OCI-LY3 (cell line): ENCODE results near the gene WNT7B.

ENCODE experiments used
- H2AFZ ChIP-seq: fragments of 200-600, 300-600 bp; shearing (Covaris generic); 2 replicates; pipeline ENCODE4 v1.6.0; 2014; ENCODE audit warnings: antibody characterized with exemption, low read depth, low read length
- H3K27ac ChIP-seq: fragments of 200-600, 300-600 bp; sonication (generic); 2 replicates; pipeline ENCODE4 v1.5.1; 2014; ENCODE audit warnings: mild to moderate bottlenecking, low read length, moderate library complexity, mixed read lengths
- H3K27me3 ChIP-seq: fragments of 200-600, 300-600 bp; sonication (generic); 2 replicates; pipeline ENCODE4 v1.6.1; 2014; ENCODE audit warnings: low read depth, low read length, mixed read lengths
- H3K36me3 ChIP-seq: fragments of 200-600, 300-600 bp; sonication (generic); replicated peaks from 2 replicates; pipeline ENCODE3; 2014; ENCODE audit warnings: low read depth, low read length, mixed read lengths
- H3K4me1 ChIP-seq: fragments of 300-600, 200-600 bp; sonication (generic); 2 replicates; pipeline ENCODE4 v1.6.1; 2014; ENCODE audit warnings: low read length, mixed read lengths
- H3K4me2 ChIP-seq: fragments of 200-600, 300-600 bp; sonication (generic); 2 replicates; pipeline ENCODE4 v1.6.1; 2014; ENCODE audit warnings: low read length, mixed read lengths
- H3K4me3 ChIP-seq: fragments of 300-600, 200-600 bp; sonication (generic); 2 replicates; pipeline ENCODE4 v1.5.1; 2014; ENCODE audit warnings: antibody characterized with exemption, mild to moderate bottlenecking, low read length, moderate library complexity
- H3K79me2 ChIP-seq: fragments of 300-600, 200-600 bp; shearing (Covaris generic); 2 replicates; pipeline ENCODE4 v1.6.1; 2014; ENCODE audit warnings: mild to moderate bottlenecking, low read length, mixed read lengths
- H3K9ac ChIP-seq: fragments of 300-600, 200-600 bp; shearing (Covaris generic); 2 replicates; pipeline ENCODE4 v1.6.0; 2014; ENCODE audit warnings: mild to moderate bottlenecking, low read length, moderate library complexity
- H3K9me3 ChIP-seq: fragments of 200-600, 300-600 bp; shearing (Covaris generic); 2 replicates; pipeline ENCODE4 v1.6.1; 2014; ENCODE audit warnings: low read length, mixed read lengths; ENCODE audit not compliant: insufficient read depth
- H4K20me1 ChIP-seq: fragments of 200-600, 300-600 bp; sonication (generic); 2 replicates; pipeline ENCODE4 v1.6.1; 2016; ENCODE audit warnings: low read length, mixed read lengths; ENCODE audit not compliant: insufficient read depth
- EZH2phosphoT487 ChIP-seq: fragments of 200-600 bp; shearing (Covaris generic); IDR thresholded peaks from 2 replicates; pipeline ENCODE4 v1.6.1; 2018; ENCODE audit warnings: antibody characterized with exemption, mixed run types, low read depth
- TF ChIP-seq, protein P1 (sequence below): fragments of 200-600, 300-600 bp; sonication (generic); IDR thresholded peaks from 2 replicates; pipeline ENCODE4 v1.5.1; 2014; ENCODE audit warnings: antibody characterized with exemption, low read length, low read depth

Gene WNT7B

DNA sequence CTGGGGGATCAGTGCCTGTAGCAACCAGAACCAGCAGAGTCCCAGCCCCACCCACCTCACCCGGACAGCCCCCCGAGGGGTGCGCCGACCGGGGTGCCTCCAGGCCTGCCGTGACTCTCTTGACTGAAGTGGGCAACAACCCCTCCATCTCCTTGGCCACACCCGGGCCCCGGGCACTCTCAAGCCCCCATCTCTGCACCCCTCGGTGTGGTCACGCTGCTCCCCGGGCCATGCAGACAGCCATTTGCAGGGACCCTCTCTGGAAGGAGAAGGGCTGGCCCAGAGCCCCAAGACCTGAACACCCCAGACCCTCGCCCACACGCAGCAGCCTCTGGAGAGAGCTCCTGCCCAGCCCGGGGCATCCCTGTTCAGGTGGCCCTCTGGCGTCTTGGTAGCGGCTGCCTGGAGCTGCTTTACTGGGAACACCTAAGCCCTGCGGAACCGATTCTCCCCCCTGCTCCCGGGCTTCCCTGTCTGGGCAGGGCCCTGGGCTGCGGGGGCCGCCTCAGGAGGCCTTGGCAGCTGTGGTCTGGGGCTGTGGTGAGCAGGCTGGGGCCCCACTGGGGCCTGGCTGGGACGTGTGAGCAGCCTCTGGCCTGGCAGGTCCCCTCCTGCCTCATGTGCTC is 84.9 kb downstream of the WNT7B start:
- H3K27ac ChIP-seq, result no peak overlapping the region
- H3K27me3 ChIP-seq, result no peaks in the 10 kb centered on the region
- no peak overlapping the region for H3K9ac ChIP-seq
- H3K79me2 ChIP-seq, result no peaks in the 10 kb centered on the region
- TF ChIP-seq EZH2phosphoT487, result no peak
- TF ChIP-seq, protein P1, sequence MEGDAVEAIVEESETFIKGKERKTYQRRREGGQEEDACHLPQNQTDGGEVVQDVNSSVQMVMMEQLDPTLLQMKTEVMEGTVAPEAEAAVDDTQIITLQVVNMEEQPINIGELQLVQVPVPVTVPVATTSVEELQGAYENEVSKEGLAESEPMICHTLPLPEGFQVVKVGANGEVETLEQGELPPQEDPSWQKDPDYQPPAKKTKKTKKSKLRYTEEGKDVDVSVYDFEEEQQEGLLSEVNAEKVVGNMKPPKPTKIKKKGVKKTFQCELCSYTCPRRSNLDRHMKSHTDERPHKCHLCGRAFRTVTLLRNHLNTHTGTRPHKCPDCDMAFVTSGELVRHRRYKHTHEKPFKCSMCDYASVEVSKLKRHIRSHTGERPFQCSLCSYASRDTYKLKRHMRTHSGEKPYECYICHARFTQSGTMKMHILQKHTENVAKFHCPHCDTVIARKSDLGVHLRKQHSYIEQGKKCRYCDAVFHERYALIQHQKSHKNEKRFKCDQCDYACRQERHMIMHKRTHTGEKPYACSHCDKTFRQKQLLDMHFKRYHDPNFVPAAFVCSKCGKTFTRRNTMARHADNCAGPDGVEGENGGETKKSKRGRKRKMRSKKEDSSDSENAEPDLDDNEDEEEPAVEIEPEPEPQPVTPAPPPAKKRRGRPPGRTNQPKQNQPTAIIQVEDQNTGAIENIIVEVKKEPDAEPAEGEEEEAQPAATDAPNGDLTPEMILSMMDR, result no peak
- H3K9me3 ChIP-seq, result no peaks in the 10 kb centered on the region
- H3K4me3 ChIP-seq, result no peak overlapping the region
- no peaks in the 10 kb centered on the region for H4K20me1 ChIP-seq
- no peaks in the 10 kb centered on the region for H3K4me1 ChIP-seq
- no peak overlapping the region for H3K4me2 ChIP-seq
- no peaks in the 10 kb centered on the region for H3K36me3 ChIP-seq
- no peak overlapping the region for H2AFZ ChIP-seq

GRCh38 chr22:45891471-45891995 is 85.4 kb downstream of the WNT7B start:
- no peak overlapping the region for H3K27ac ChIP-seq
- H3K9ac ChIP-seq, result no peak overlapping the region
- H2AFZ ChIP-seq, result no peak overlapping the region
- H3K4me2 ChIP-seq, result no peak overlapping the region
- no peak for TF ChIP-seq EZH2phosphoT487
- TF ChIP-seq, protein P1, result no peak
- H4K20me1 ChIP-seq, result no peaks in the 10 kb centered on the region
- no peaks in the 10 kb centered on the region for H3K36me3 ChIP-seq
- no peaks in the 10 kb centered on the region for H3K79me2 ChIP-seq
- no peaks in the 10 kb centered on the region for H3K27me3 ChIP-seq
- no peaks in the 10 kb centered on the region for H3K4me1 ChIP-seq
- H3K4me3 ChIP-seq, result no peak overlapping the region
- H3K9me3 ChIP-seq, result no peaks in the 10 kb centered on the region

GRCh38 chr22:45891021-45891421 is 85.9 kb downstream of the WNT7B start:
- no peak for TF ChIP-seq EZH2phosphoT487
- TF ChIP-seq, protein P1, result no peak
- H3K79me2 ChIP-seq, result no peaks in the 10 kb centered on the region
- no peak overlapping the region for H3K4me2 ChIP-seq
- H4K20me1 ChIP-seq, result no peaks in the 10 kb centered on the region
- H3K9me3 ChIP-seq, result no peaks in the 10 kb centered on the region
- H3K36me3 ChIP-seq, result no peaks in the 10 kb centered on the region
- H3K27ac ChIP-seq, result no peak overlapping the region
- no peak overlapping the region for H3K4me3 ChIP-seq
- no peaks in the 10 kb centered on the region for H3K4me1 ChIP-seq
- no peak overlapping the region for H2AFZ ChIP-seq
- H3K9ac ChIP-seq, result no peak overlapping the region
- H3K27me3 ChIP-seq, result no peaks in the 10 kb centered on the region

DNA sequence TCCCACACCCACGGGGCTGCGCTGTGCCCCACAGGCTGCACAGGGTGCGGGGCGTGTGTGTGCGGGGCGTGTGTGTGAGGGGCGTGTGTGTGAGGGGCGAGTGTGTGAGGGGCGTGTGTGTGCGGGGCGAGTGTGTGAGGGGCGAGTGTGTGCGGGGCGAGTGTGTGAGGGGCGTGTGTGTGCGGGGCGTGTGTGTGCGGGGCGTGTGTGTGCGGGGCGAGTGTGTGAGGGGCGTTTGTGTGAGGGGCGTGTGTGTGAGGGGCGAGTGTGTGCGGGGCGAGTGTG is 86.7 kb downstream of the WNT7B start:
- H2AFZ ChIP-seq, result no peak overlapping the region
- no peaks in the 10 kb centered on the region for H3K36me3 ChIP-seq
- no peaks in the 10 kb centered on the region for H3K4me1 ChIP-seq
- no peak overlapping the region for H3K4me2 ChIP-seq
- no peaks in the 10 kb centered on the region for H3K9me3 ChIP-seq
- H3K79me2 ChIP-seq, result no peaks in the 10 kb centered on the region
- no peaks in the 10 kb centered on the region for H4K20me1 ChIP-seq
- TF ChIP-seq EZH2phosphoT487, result no peak
- TF ChIP-seq, protein P1, result no peak
- no peak overlapping the region for H3K4me3 ChIP-seq
- H3K9ac ChIP-seq, result no peak overlapping the region
- H3K27me3 ChIP-seq, result no peaks in the 10 kb centered on the region
- H3K27ac ChIP-seq, result no peak overlapping the region
